ENCODE results near the gene TTF2. TPM values are rescaled to one million over a fixed set of nuclear protein-coding genes. Genes with fewer than 3 reads are reported as not detected.

The TTF2 gene
- total and polyA plus RNA-seq, 9 of the 15 experiments (the other 6 are each of a cell fraction or from before 2014, with no cell fraction given) = 9.4 to 71.1 (median 42.1) TPM

DNA sequence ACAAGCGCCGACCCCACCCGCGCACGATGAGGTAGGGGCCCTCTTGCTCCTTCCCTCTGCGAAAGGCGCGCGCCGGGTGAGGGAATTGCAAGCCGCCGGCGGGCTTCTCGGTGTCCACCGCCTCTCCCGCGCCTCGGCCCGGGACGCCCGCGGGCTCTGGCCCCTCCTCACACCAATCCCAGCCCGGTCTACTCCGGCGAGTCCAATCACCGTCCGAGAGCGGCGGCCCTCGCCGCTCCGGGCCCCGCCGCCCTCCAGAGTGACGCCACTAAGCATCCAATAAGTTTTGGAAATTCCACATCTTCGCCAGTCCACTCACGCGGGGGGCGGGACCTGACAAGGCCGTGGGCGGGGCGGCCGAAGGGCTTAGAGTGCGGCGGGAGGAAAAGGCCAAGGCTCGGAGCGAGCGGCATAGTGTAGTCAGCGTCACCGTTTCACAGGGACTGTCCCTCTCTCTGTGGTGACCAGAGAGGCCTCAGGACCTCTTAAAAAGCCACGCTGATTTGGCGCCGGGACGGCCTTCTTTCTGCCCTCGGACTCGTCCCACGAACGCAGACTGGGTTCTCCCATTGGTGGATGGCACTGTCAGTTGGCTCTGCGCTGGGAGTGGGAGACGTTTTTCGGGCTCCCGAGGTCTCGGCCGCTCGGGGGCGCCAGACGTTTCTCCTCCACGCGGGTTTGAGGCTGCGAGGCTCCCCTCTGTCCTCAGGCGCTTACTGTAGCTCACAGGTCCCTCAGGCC, 61.6 kb downstream of the TTF2 start, which contains the start of gene TRIM45 (continued):
- TF ChIP-seq, protein P1, sequence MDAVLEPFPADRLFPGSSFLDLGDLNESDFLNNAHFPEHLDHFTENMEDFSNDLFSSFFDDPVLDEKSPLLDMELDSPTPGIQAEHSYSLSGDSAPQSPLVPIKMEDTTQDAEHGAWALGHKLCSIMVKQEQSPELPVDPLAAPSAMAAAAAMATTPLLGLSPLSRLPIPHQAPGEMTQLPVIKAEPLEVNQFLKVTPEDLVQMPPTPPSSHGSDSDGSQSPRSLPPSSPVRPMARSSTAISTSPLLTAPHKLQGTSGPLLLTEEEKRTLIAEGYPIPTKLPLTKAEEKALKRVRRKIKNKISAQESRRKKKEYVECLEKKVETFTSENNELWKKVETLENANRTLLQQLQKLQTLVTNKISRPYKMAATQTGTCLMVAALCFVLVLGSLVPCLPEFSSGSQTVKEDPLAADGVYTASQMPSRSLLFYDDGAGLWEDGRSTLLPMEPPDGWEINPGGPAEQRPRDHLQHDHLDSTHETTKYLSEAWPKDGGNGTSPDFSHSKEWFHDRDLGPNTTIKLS (IDR thresholded peaks at IDR 0.05; ENCODE audit: borderline replicate concordance, low read depth) = 0 out of 2 replicates have a peak, but pooled peaks have one; percentile 70
- TF ChIP-seq, protein P2, sequence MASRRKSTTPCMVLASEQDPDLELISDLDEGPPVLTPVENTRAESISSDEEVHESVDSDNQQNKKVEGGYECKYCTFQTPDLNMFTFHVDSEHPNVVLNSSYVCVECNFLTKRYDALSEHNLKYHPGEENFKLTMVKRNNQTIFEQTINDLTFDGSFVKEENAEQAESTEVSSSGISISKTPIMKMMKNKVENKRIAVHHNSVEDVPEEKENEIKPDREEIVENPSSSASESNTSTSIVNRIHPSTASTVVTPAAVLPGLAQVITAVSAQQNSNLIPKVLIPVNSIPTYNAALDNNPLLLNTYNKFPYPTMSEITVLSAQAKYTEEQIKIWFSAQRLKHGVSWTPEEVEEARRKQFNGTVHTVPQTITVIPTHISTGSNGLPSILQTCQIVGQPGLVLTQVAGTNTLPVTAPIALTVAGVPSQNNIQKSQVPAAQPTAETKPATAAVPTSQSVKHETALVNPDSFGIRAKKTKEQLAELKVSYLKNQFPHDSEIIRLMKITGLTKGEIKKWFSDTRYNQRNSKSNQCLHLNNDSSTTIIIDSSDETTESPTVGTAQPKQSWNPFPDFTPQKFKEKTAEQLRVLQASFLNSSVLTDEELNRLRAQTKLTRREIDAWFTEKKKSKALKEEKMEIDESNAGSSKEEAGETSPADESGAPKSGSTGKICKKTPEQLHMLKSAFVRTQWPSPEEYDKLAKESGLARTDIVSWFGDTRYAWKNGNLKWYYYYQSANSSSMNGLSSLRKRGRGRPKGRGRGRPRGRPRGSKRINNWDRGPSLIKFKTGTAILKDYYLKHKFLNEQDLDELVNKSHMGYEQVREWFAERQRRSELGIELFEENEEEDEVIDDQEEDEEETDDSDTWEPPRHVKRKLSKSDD (conservative IDR thresholded peaks at IDR 0.05; ENCODE audit: low read length) = 0 out of 2 replicates have a peak, but pooled peaks have one; percentile 62
- TF ChIP-seq NR4A1 (CRISPR knock-in tag; IDR thresholded peaks at IDR 0.05) (no peak), NR4A1 (tag; IDR thresholded peaks at IDR 0.05) (peak; percentile 84; the same call in 1 of the 2 replicates), EP400 (IDR thresholded peaks at IDR 0.05) (peak; percentile 76), HMG20A (CRISPR knock-in tag; conservative IDR thresholded peaks at IDR 0.05) (no peak), PTRF (tag; IDR thresholded peaks at IDR 0.05) (no peak), IRF2 (CRISPR knock-in tag; IDR thresholded peaks at IDR 0.05) (no peak)
- TF ChIP-seq, protein P3, sequence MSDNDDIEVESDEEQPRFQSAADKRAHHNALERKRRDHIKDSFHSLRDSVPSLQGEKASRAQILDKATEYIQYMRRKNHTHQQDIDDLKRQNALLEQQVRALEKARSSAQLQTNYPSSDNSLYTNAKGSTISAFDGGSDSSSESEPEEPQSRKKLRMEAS (CRISPR knock-in tag; IDR thresholded peaks at IDR 0.05) = peak; percentile 71
- TF ChIP-seq, protein P4, sequence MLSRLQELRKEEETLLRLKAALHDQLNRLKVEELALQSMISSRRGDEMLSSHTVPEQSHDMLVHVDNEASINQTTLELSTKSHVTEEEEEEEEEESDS (CRISPR knock-in tag; IDR thresholded peaks at IDR 0.05) = no peak
- TF ChIP-seq, protein P5, sequence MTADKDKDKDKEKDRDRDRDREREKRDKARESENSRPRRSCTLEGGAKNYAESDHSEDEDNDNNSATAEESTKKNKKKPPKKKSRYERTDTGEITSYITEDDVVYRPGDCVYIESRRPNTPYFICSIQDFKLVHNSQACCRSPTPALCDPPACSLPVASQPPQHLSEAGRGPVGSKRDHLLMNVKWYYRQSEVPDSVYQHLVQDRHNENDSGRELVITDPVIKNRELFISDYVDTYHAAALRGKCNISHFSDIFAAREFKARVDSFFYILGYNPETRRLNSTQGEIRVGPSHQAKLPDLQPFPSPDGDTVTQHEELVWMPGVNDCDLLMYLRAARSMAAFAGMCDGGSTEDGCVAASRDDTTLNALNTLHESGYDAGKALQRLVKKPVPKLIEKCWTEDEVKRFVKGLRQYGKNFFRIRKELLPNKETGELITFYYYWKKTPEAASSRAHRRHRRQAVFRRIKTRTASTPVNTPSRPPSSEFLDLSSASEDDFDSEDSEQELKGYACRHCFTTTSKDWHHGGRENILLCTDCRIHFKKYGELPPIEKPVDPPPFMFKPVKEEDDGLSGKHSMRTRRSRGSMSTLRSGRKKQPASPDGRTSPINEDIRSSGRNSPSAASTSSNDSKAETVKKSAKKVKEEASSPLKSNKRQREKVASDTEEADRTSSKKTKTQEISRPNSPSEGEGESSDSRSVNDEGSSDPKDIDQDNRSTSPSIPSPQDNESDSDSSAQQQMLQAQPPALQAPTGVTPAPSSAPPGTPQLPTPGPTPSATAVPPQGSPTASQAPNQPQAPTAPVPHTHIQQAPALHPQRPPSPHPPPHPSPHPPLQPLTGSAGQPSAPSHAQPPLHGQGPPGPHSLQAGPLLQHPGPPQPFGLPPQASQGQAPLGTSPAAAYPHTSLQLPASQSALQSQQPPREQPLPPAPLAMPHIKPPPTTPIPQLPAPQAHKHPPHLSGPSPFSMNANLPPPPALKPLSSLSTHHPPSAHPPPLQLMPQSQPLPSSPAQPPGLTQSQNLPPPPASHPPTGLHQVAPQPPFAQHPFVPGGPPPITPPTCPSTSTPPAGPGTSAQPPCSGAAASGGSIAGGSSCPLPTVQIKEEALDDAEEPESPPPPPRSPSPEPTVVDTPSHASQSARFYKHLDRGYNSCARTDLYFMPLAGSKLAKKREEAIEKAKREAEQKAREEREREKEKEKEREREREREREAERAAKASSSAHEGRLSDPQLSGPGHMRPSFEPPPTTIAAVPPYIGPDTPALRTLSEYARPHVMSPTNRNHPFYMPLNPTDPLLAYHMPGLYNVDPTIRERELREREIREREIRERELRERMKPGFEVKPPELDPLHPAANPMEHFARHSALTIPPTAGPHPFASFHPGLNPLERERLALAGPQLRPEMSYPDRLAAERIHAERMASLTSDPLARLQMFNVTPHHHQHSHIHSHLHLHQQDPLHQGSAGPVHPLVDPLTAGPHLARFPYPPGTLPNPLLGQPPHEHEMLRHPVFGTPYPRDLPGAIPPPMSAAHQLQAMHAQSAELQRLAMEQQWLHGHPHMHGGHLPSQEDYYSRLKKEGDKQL (CRISPR knock-in tag; IDR thresholded peaks at IDR 0.05; ENCODE audit: borderline replicate concordance) = no peak
- TF ChIP-seq, protein P6, sequence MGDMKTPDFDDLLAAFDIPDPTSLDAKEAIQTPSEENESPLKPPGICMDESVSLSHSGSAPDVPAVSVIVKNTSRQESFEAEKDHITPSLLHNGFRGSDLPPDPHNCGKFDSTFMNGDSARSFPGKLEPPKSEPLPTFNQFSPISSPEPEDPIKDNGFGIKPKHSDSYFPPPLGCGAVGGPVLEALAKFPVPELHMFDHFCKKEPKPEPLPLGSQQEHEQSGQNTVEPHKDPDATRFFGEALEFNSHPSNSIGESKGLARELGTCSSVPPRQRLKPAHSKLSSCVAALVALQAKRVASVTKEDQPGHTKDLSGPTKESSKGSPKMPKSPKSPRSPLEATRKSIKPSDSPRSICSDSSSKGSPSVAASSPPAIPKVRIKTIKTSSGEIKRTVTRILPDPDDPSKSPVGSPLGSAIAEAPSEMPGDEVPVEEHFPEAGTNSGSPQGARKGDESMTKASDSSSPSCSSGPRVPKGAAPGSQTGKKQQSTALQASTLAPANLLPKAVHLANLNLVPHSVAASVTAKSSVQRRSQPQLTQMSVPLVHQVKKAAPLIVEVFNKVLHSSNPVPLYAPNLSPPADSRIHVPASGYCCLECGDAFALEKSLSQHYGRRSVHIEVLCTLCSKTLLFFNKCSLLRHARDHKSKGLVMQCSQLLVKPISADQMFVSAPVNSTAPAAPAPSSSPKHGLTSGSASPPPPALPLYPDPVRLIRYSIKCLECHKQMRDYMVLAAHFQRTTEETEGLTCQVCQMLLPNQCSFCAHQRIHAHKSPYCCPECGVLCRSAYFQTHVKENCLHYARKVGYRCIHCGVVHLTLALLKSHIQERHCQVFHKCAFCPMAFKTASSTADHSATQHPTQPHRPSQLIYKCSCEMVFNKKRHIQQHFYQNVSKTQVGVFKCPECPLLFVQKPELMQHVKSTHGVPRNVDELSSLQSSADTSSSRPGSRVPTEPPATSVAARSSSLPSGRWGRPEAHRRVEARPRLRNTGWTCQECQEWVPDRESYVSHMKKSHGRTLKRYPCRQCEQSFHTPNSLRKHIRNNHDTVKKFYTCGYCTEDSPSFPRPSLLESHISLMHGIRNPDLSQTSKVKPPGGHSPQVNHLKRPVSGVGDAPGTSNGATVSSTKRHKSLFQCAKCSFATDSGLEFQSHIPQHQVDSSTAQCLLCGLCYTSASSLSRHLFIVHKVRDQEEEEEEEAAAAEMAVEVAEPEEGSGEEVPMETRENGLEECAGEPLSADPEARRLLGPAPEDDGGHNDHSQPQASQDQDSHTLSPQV (IDR thresholded peaks at IDR 0.05) = peak; percentile 91

Data from K562 (cell line).